ENCODE results near the gene MED6.

The MED6 gene

GRCh38 chr14:70600382-70601157, at the start of gene MED6:
Gene MED6, minus strand, starts transcription at chr14:70600655. Its CDS starts 18 bp downstream, at chr14:70600637.
- peak; percentile 89 for DNase-seq

GRCh38 chr14:70649803-70650202, 49.3 kb upstream of the MED6 start:
- DNase-seq = no peak

- no peak for DNase-seq
Observed at GRCh38 chr14:70648346-70648745, 47.9 kb upstream of the MED6 start.

GRCh38 chr14:70646705-70647104, 46.2 kb upstream of the MED6 start:
- DNase-seq = no peak

GRCh38 chr14:70645892-70646291, 45.4 kb upstream of the MED6 start:
- DNase-seq = no peak

GRCh38 chr14:70643967-70644366, 43.5 kb upstream of the MED6 start:
- no peak for DNase-seq

- no peak for DNase-seq
Observed at GRCh38 chr14:70642303-70643235, 42.1 kb upstream of the MED6 start.

GRCh38 chr14:70641548-70642302, 41.3 kb upstream of the MED6 start, which contains the start of gene TTC9:
Gene TTC9, plus strand, starts transcription at chr14:70641916. Its CDS starts 214 bp downstream, at chr14:70642130.
- DNase-seq = no peak

GRCh38 chr14:70640938-70641547, 40.6 kb upstream of the MED6 start:
- DNase-seq = peak; percentile 10

- no peak for DNase-seq
Observed at GRCh38 chr14:70638416-70638815, 38.0 kb upstream of the MED6 start.

- no peak for DNase-seq
Observed at GRCh38 chr14:70635971-70636595, 35.6 kb upstream of the MED6 start.

GRCh38 chr14:70631948-70632347, 31.5 kb upstream of the MED6 start:
- DNase-seq = no peak

GRCh38 chr14:70624972-70625371, 24.5 kb upstream of the MED6 start:
- DNase-seq = no peak

- DNase-seq = peak; percentile 10
Observed at GRCh38 chr14:70622111-70622712, 21.8 kb upstream of the MED6 start.

GRCh38 chr14:70619708-70620107, 19.3 kb upstream of the MED6 start:
- no peak for DNase-seq

GRCh38 chr14:70618314-70618713, 17.9 kb upstream of the MED6 start:
- DNase-seq = no peak

GRCh38 chr14:70616646-70617045, 16.2 kb upstream of the MED6 start:
- no peak for DNase-seq

GRCh38 chr14:70611216-70611615, 10.8 kb upstream of the MED6 start:
- no peak for DNase-seq

- DNase-seq = no peak
Observed at GRCh38 chr14:70602254-70602653, 1.8 kb upstream of the MED6 start.

- DNase-seq = no peak
Observed at GRCh38 chr14:70601162-70601561, 707 bp upstream of the MED6 start.

- DNase-seq = no peak
Observed at GRCh38 chr14:70599345-70599744, 1.1 kb downstream of the MED6 start.

- DNase-seq = no peak
Observed at GRCh38 chr14:70597731-70598130, 2.7 kb downstream of the MED6 start.

Data from NCI-H1092 (cell line).